Measurements from ENCODE around the gene PNMT.

PNMT gene

DNA sequence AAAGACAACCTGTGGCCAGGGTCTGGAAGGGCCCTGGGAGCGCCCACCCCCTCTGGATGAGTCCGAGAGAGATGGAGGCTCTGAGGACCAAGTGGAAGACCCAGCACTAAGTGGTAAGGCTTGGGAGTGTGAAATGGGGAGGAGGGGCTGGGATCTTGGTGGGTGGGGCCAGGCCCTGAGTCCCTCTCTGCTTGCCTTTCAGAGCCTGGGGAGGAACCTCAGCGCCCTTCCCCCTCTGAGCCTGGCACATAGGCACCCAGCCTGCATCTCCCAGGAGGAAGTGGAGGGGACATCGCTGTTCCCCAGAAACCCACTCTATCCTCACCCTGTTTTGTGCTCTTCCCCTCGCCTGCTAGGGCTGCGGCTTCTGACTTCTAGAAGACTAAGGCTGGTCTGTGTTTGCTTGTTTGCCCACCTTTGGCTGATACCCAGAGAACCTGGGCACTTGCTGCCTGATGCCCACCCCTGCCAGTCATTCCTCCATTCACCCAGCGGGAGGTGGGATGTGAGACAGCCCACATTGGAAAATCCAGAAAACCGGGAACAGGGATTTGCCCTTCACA lies 32.6 kb upstream of the PNMT start:
- no peaks in the 10 kb centered on the region for H3K36me3 ChIP-seq (ENCODE audit: insufficient read depth, insufficient read length, low read length)
- peaks cover 4% of the 10 kb centered on the region for H3K27me3 ChIP-seq (ENCODE audit: insufficient read depth, insufficient read length)
- DNase-seq (ENCODE audit: low read depth, low spot score) = no peak
- no peak for TF ChIP-seq SUZ12 (IDR thresholded peaks at IDR 0.05; ENCODE audit: extremely low read depth, insufficient read depth, insufficient read length)
- TF ChIP-seq ZNF274 (IDR thresholded peaks at IDR 0.05; ENCODE audit: low read depth, low read length) = no peak
- no peak for TF ChIP-seq YY1 (IDR thresholded peaks at IDR 0.05; ENCODE audit: insufficient read depth, insufficient read length)
- H3K4me1 ChIP-seq (ENCODE audit: insufficient read depth, insufficient read length) = peaks cover 41% of the 10 kb centered on the region
- peak overlapping the region; percentile 81 for H3K9ac ChIP-seq (ENCODE audit: insufficient read length, low read depth)
- no peaks in the 10 kb centered on the region for H3K9me3 ChIP-seq (ENCODE audit: insufficient read depth, low read length)
- H3K4me3 ChIP-seq (ENCODE audit: insufficient read length, low read depth) = no peak overlapping the region

GRCh38 chr17:39636587-39636926 lies 31.7 kb upstream of the PNMT start:
- Histone ChIP-seq H3K9ac (ENCODE audit: insufficient read length, low read depth) (peak overlapping the region; percentile 81), H3K4me3 (ENCODE audit: insufficient read length, low read depth) (peak overlapping the region; percentile 83), H3K27me3 (ENCODE audit: insufficient read depth, insufficient read length) (peaks cover 4% of the 10 kb centered on the region), H3K4me1 (ENCODE audit: insufficient read depth, insufficient read length) (peaks cover 41% of the 10 kb centered on the region), H3K9me3 (ENCODE audit: insufficient read depth, low read length) (no peaks in the 10 kb centered on the region), H3K36me3 (ENCODE audit: insufficient read depth, insufficient read length, low read length) (no peaks in the 10 kb centered on the region)
- DNase-seq (ENCODE audit: low read depth, low spot score) = no peak
- TF ChIP-seq YY1 (IDR thresholded peaks at IDR 0.05; ENCODE audit: insufficient read depth, insufficient read length) = no peak
- no peak for TF ChIP-seq SUZ12 (IDR thresholded peaks at IDR 0.05; ENCODE audit: extremely low read depth, insufficient read depth, insufficient read length)
- TF ChIP-seq ZNF274 (IDR thresholded peaks at IDR 0.05; ENCODE audit: low read depth, low read length) = no peak

- Histone ChIP-seq H3K27me3 (ENCODE audit: insufficient read depth, insufficient read length) (peaks cover 4% of the 10 kb centered on the region), H3K4me1 (ENCODE audit: insufficient read depth, insufficient read length) (peaks cover 37% of the 10 kb centered on the region), H3K36me3 (ENCODE audit: insufficient read depth, insufficient read length, low read length) (no peaks in the 10 kb centered on the region), H3K4me3 (ENCODE audit: insufficient read length, low read depth) (peak within 1 kb of the TSS; percentile 83), H3K9ac (ENCODE audit: insufficient read length, low read depth) (peak within 1 kb of the TSS; percentile 95), H3K9me3 (ENCODE audit: insufficient read depth, low read length) (no peaks in the 10 kb centered on the region)
- no peak for TF ChIP-seq ZNF274 (IDR thresholded peaks at IDR 0.05; ENCODE audit: low read depth, low read length)
- TF ChIP-seq SUZ12 (IDR thresholded peaks at IDR 0.05; ENCODE audit: extremely low read depth, insufficient read depth, insufficient read length) = no peak
- TF ChIP-seq YY1 (IDR thresholded peaks at IDR 0.05; ENCODE audit: insufficient read depth, insufficient read length) = no peak
- DNase-seq (ENCODE audit: low read depth, low spot score) = peak; percentile 79
Measured at GRCh38 chr17:39636927-39637736, 31.1 kb upstream of the PNMT start, which contains the start of gene STARD3. Gene STARD3 (plus strand): TSS chr17:39637144. CDS start chr17:39653532, 16,388 bp downstream.

DNA sequence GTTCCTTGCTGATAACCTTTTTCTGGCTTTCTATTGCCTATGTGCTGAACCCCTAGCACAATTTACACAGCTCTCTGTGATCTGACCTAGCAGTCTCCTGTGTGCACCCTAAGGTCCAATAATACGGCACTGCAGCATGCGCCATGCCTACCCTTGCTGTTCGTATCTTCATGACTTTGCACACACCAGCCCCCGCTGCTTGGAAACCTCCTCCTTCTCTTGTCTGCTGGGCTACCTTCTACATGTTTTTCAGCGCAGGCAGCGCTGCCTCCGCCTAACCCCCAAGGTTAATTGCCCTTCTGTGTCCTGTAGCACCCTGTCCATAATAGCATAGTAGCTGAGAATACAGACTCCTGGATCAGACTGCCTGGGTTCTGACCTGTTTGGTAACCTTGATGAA lies 29.9 kb upstream of the PNMT start:
- no peak for DNase-seq (ENCODE audit: low read depth, low spot score)
- Histone ChIP-seq H3K9ac (ENCODE audit: insufficient read length, low read depth) (peak overlapping the region; percentile 95), H3K9me3 (ENCODE audit: insufficient read depth, low read length) (no peaks in the 10 kb centered on the region), H3K27me3 (ENCODE audit: insufficient read depth, insufficient read length) (peaks cover 4% of the 10 kb centered on the region), H3K4me3 (ENCODE audit: insufficient read length, low read depth) (no peak overlapping the region), H3K4me1 (ENCODE audit: insufficient read depth, insufficient read length) (peaks cover 36% of the 10 kb centered on the region), H3K36me3 (ENCODE audit: insufficient read depth, insufficient read length, low read length) (no peaks in the 10 kb centered on the region)
- no peak for TF ChIP-seq SUZ12 (IDR thresholded peaks at IDR 0.05; ENCODE audit: extremely low read depth, insufficient read depth, insufficient read length)
- TF ChIP-seq ZNF274 (IDR thresholded peaks at IDR 0.05; ENCODE audit: low read depth, low read length) = no peak
- TF ChIP-seq YY1 (IDR thresholded peaks at IDR 0.05; ENCODE audit: insufficient read depth, insufficient read length) = no peak

DNA sequence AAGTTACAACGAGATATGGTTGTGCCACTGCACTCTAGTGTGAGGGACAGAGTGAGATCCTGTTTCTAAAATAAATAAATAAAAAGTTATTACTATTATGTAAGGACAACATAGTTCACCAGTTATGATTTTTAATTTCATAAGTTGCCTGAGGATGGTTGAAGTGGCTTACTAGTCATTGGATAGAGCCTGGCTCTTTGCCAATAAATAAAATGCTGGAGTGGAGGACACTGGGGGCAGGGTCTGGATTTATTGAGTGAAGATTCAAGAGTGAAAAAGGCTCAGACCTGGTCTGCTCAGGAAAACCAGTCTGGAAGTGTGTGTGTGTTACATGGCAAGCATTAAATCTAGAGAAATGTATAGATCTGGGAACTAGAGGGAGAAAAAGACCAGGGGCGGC lies 29.2 kb upstream of the PNMT start:
- Histone ChIP-seq H3K4me1 (ENCODE audit: insufficient read depth, insufficient read length) (peaks cover 38% of the 10 kb centered on the region), H3K9me3 (ENCODE audit: insufficient read depth, low read length) (no peaks in the 10 kb centered on the region), H3K36me3 (ENCODE audit: insufficient read depth, insufficient read length, low read length) (no peaks in the 10 kb centered on the region), H3K4me3 (ENCODE audit: insufficient read length, low read depth) (no peak overlapping the region), H3K9ac (ENCODE audit: insufficient read length, low read depth) (peak overlapping the region; percentile 3), H3K27me3 (ENCODE audit: insufficient read depth, insufficient read length) (peaks cover 4% of the 10 kb centered on the region)
- no peak for DNase-seq (ENCODE audit: low read depth, low spot score)
- no peak for TF ChIP-seq ZNF274 (IDR thresholded peaks at IDR 0.05; ENCODE audit: low read depth, low read length)

DNA sequence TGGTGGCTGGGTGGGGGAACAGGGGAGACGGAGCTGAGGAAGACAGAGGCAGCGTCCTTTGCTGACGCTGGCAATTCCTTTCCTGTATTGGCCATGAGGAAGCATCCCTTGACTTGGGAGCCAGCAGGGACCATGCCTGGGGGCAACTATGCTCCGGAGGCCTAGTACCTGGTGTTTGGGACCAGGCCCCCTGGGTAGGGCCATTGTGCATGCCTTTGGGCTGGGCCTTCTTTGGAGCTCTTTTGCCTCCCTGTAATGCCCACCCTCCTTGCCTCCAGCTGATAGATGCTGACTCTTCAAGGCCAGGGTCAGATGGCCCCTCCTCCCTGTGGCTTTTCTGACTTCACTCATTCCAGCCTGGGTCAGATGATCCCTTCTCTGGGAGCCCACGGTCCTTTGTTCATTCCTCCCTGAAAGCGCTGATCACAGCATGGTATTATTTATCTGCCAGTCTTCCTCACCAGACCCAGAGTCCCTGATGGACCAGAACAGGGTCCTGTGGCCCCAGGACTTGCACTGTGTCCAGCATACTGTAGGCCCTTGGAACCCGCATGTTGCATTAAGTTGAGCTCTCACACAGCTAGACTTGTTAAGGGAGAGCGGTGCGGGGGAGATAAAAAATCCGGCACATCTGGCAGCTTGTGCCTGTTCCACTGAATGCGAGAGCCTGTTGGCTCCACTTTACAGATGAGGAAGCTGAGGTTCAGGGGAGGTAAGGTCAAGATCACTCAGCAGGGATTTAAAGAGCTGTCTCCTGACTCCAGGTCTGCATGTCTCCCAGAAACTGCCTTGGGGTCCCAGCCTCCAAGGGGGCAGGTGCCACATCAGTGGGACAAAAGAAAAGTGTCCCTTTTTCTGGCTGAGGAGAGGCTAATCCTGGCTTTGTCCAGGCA lies 28.4 kb upstream of the PNMT start:
- Histone ChIP-seq H3K4me1 (ENCODE audit: insufficient read depth, insufficient read length) (peaks cover 40% of the 10 kb centered on the region), H3K4me3 (ENCODE audit: insufficient read length, low read depth) (no peak overlapping the region), H3K9me3 (ENCODE audit: insufficient read depth, low read length) (no peaks in the 10 kb centered on the region), H3K9ac (ENCODE audit: insufficient read length, low read depth) (peak overlapping the region; percentile 54), H3K27me3 (ENCODE audit: insufficient read depth, insufficient read length) (peaks cover 4% of the 10 kb centered on the region), H3K36me3 (ENCODE audit: insufficient read depth, insufficient read length, low read length) (no peaks in the 10 kb centered on the region)
- no peak for TF ChIP-seq ZNF274 (IDR thresholded peaks at IDR 0.05; ENCODE audit: low read depth, low read length)
- TF ChIP-seq SUZ12 (IDR thresholded peaks at IDR 0.05; ENCODE audit: extremely low read depth, insufficient read depth, insufficient read length) = no peak
- no peak for TF ChIP-seq YY1 (IDR thresholded peaks at IDR 0.05; ENCODE audit: insufficient read depth, insufficient read length)
- no peak for DNase-seq (ENCODE audit: low read depth, low spot score)

DNA sequence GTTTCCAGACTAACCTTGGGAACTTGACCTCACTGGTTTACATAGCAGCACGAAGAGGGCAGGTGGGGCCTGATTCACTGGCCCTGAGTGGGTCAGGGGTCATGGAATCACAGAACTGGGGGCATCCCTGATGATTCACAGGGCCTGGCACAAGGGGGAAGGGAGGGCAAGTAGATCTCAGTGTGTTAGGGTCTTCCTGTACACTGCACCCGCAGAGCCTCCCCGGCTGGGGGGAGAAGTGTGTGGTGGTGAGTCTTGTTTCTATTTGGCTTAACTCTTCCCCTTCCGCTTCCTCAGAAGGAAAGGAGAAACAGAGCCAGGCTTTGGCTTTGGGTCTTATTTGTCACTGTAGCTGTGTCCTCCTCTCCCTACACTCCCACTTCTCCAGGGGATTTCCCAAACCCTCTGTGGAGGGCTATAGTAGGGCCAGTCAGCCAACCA lies 27.6 kb upstream of the PNMT start:
- Histone ChIP-seq H3K27me3 (ENCODE audit: insufficient read depth, insufficient read length) (peaks cover 4% of the 10 kb centered on the region), H3K36me3 (ENCODE audit: insufficient read depth, insufficient read length, low read length) (no peaks in the 10 kb centered on the region), H3K4me1 (ENCODE audit: insufficient read depth, insufficient read length) (peaks cover 43% of the 10 kb centered on the region), H3K9ac (ENCODE audit: insufficient read length, low read depth) (peak overlapping the region; percentile 54), H3K4me3 (ENCODE audit: insufficient read length, low read depth) (no peak overlapping the region), H3K9me3 (ENCODE audit: insufficient read depth, low read length) (no peaks in the 10 kb centered on the region)
- TF ChIP-seq ZNF274 (IDR thresholded peaks at IDR 0.05; ENCODE audit: low read depth, low read length) = no peak
- TF ChIP-seq YY1 (IDR thresholded peaks at IDR 0.05; ENCODE audit: insufficient read depth, insufficient read length) = no peak
- no peak for TF ChIP-seq SUZ12 (IDR thresholded peaks at IDR 0.05; ENCODE audit: extremely low read depth, insufficient read depth, insufficient read length)
- no peak for DNase-seq (ENCODE audit: low read depth, low spot score)

All from NT2/D1 (cell line).